K562 (cell line): ENCODE measurements around the gene LAPTM5. TPM values are rescaled to one million over a fixed set of nuclear protein-coding genes. Genes with fewer than 3 reads are reported as not detected.

Experiments used
- CCAR2 ChIP-seq: fragments of 200-400 bp; formaldehyde crosslinking; IDR thresholded peaks from 2 replicates; pipeline ENCODE4 v1.6.1; 2017; ENCODE audit warnings: mild to moderate bottlenecking, low read depth, low read length
- EP300 ChIP-seq: IDR thresholded peaks from 2 replicates; pipeline ENCODE4 v1.6.1; 2012; ENCODE audit warnings: low read length, improper control_type of control experiment
- GTF2E2 ChIP-seq: fragments of 200-800 bp; sonication (Bioruptor generic); IDR thresholded peaks from 2 replicates; pipeline ENCODE4 v1.6.1; 2016; ENCODE audit warnings: missing genetic modification characterization, missing compliant biosample characterization
- HSF4 ChIP-seq: fragments of 250-450 bp; sonication (Bioruptor Pico); IDR thresholded peaks from 2 replicates; pipeline ENCODE4 v2.1.2; 2022; ENCODE audit warnings: mild to moderate bottlenecking, moderate library complexity, borderline replicate concordance
- KHSRP ChIP-seq: fragments of 450-650 bp; IDR thresholded peaks from 2 replicates; pipeline ENCODE4 v1.6.1; 2017
- KLF6 ChIP-seq: fragments of 250-450 bp; sonication (Bioruptor Pico); IDR thresholded peaks from 2 replicates; pipeline ENCODE4 v1.4.0; 2020; ENCODE audit warnings: mild to moderate bottlenecking, moderate library complexity, borderline replicate concordance
- MYBL2 ChIP-seq, 2 experiments: fragments of 450-650 bp in 1 of 2; sonication (generic) in 1 of 2; formaldehyde crosslinking in 1 of 2; IDR thresholded peaks; 2 replicates each; pipeline versions ENCODE4 v1.6.1 to v1.8.1; 2017 to 2022; ENCODE audit warnings: borderline replicate concordance in 1 of 2, inconsistent platforms in 1 of 2, low read depth in 1 of 2, mild to moderate bottlenecking in 1 of 2, missing genetic modification reagents in 1 of 2, moderate library complexity in 1 of 2
- PHF8 ChIP-seq: fragments of 200-600 bp; sonication (generic); IDR thresholded peaks from 2 replicates; pipeline ENCODE4 v1.6.1; 2012; ENCODE audit warnings: mixed run types, mild to moderate bottlenecking, inconsistent platforms, low read length, moderate library complexity, borderline replicate concordance
- RBM34 ChIP-seq: fragments of 200-400 bp; formaldehyde crosslinking; IDR thresholded peaks from 2 replicates; pipeline ENCODE4 v1.6.1; 2018; ENCODE audit warnings: low read length, borderline replicate concordance; ENCODE audit not compliant: insufficient read depth
- SIX5 ChIP-seq, 2 experiments: IDR thresholded peaks; 2 replicates each; pipeline ENCODE4 v1.6.1; 2011; ENCODE audit warnings: low read length in 2 of 2, borderline replicate concordance in 1 of 2, low read depth in 1 of 2, mild to moderate bottlenecking in 1 of 2, moderate library complexity in 1 of 2; ENCODE audit not compliant: insufficient read depth in 1 of 2
- THAP7 ChIP-seq: fragments of 250-450 bp; sonication (Bioruptor Pico); IDR thresholded peaks from 2 replicates; pipeline ENCODE4 v1.5.0; 2021
- ZBTB26 ChIP-seq: fragments of 450-650 bp; formaldehyde crosslinking; IDR thresholded peaks from 2 replicates; pipeline ENCODE4 v1.4.0; 2022; ENCODE audit warnings: missing genetic modification characterization
- ZNF668 ChIP-seq: fragments of 250-450 bp; sonication (Bioruptor Pico); IDR thresholded peaks from 2 replicates; pipeline ENCODE4 v1.8.0; 2022; ENCODE audit warnings: mild to moderate bottlenecking, inconsistent platforms
- polyA plus RNA-seq, 8 experiments: library from polyadenylated mRNA; depleted of rRNA in 4 of 8; stranded (reverse) in 5 of 8; unstranded in 3 of 8; fragments of >200 nt; fragmentation: Nextera tagmentation in 2 of 8; fragmentation: Illumina TruSeq in 1 of 8; extraction: Ambion mirVana in 2 of 8; extraction: Trizol in 1 of 8; gene quantifications; 2 replicates each; pipeline versions ENCODE4 v1.2.1 to v1.2.3, GENCODE V29; 2011 to 2014; ENCODE audit warnings: inconsistent platforms in 1 of 8, missing spikeins in 1 of 8
- total RNA-seq, 7 experiments: library from RNA; depleted of rRNA in 6 of 7; stranded (reverse); fragments of >200 nt in 6 of 7; fragmentation: Illumina TruSeq in 2 of 7; extraction: Trizol in 2 of 7; gene quantifications; 2 replicates each; pipeline versions ENCODE4 v1.2.1 to v1.2.3, GENCODE V29; 2011 to 2021; ENCODE audit warnings: low replicate concordance in 1 of 7
- TF ChIP-seq, protein P1 (sequence below): fragments of 250-450 bp; sonication (Bioruptor Pico); IDR thresholded peaks from 2 replicates; pipeline ENCODE4 v1.8.0; 2021; ENCODE audit warnings: moderate library complexity, mild to moderate bottlenecking, inconsistent platforms
- TF ChIP-seq, protein P2 (sequence below), 2 experiments: IDR thresholded peaks in 1 of 2; conservative IDR thresholded peaks in 1 of 2; 2 replicates each; pipeline ENCODE4 v1.6.1; 2016; ENCODE audit warnings: low read depth in 2 of 2, mild to moderate bottlenecking in 1 of 2, missing compliant biosample characterization in 1 of 2, missing genetic modification characterization in 1 of 2, moderate library complexity in 1 of 2
- TF ChIP-seq, protein P3 (sequence below): fragments of 250-450 bp; sonication (Bioruptor Pico); IDR thresholded peaks from 2 replicates; pipeline ENCODE4 v1.8.0; 2022; ENCODE audit warnings: moderate library complexity, mild to moderate bottlenecking, inconsistent platforms

LAPTM5 gene
- total and polyA plus RNA-seq, 9 of the 15 experiments (the other 6 are each of a cell fraction or from before 2014, with no cell fraction given): 2.4 to 47.3 (median 20.3) TPM

GRCh38 chr1:30778154-30778978 lies 20.8 kb upstream of the LAPTM5 start (continued):
- TF ChIP-seq ZBTB26 (peak; percentile 38; the same call in 1 of the 2 replicates), MYBL2 (IDR thresholded peaks at IDR 0.05; ENCODE audit: low read depth) (peak; percentile 94), MYBL2 (CRISPR knock-in tag; IDR thresholded peaks at IDR 0.05; ENCODE audit: borderline replicate concordance) (no peak), CCAR2 (no peak), EP300 (peak; percentile 88), ZNF668 (CRISPR knock-in tag) (peak; percentile 94), THAP7 (no peak; the same call in 1 of the 2 replicates), KLF6 (CRISPR knock-in tag) (peak; percentile 90), SIX5 (IDR thresholded peaks at IDR 0.05; ENCODE audit: borderline replicate concordance in 1 of 2, insufficient read depth in 1 of 2, low read depth in 1 of 2, low read length in 2 of 2) (no peak), PHF8 (peak; percentile 41; the same call in 1 of the 2 replicates), HSF4 (CRISPR knock-in tag) (peak; percentile 88; the same call in 1 of the 2 replicates), GTF2E2 (peak; percentile 99), KHSRP (peak; percentile 33; the same call in 1 of the 2 replicates), RBM34 (no peak)
- TF ChIP-seq, protein P1, sequence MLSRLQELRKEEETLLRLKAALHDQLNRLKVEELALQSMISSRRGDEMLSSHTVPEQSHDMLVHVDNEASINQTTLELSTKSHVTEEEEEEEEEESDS (CRISPR knock-in tag): no peak
- TF ChIP-seq, protein P2, sequence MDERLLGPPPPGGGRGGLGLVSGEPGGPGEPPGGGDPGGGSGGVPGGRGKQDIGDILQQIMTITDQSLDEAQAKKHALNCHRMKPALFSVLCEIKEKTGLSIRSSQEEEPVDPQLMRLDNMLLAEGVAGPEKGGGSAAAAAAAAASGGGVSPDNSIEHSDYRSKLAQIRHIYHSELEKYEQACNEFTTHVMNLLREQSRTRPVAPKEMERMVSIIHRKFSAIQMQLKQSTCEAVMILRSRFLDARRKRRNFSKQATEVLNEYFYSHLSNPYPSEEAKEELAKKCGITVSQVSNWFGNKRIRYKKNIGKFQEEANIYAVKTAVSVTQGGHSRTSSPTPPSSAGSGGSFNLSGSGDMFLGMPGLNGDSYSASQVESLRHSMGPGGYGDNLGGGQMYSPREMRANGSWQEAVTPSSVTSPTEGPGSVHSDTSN (CRISPR knock-in tag; IDR thresholded peaks at IDR 0.05; ENCODE audit: low read depth): peak; percentile 56
- TF ChIP-seq, protein P2 (tag; conservative IDR thresholded peaks at IDR 0.05; ENCODE audit: low read depth): peak; percentile 96
- TF ChIP-seq, protein P3, sequence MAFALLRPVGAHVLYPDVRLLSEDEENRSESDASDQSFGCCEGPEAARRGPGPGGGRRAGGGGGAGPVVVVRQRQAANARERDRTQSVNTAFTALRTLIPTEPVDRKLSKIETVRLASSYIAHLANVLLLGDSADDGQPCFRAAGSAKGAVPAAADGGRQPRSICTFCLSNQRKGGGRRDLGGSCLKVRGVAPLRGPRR (CRISPR knock-in tag): peak; percentile 92; the same call in 1 of the 2 replicates
